DND-41 (cell line): ENCODE results near the gene ADAMTSL3.

Experiments used
- EZH2 ChIP-seq: IDR thresholded peaks from 3 replicates; pipeline ENCODE4 v1.6.1; 2012; ENCODE audit warnings: borderline replicate concordance, low read depth, mild to moderate bottlenecking, moderate library complexity, low read length, inconsistent platforms; ENCODE audit not compliant: severe bottlenecking
- TF ChIP-seq, protein P1 (sequence below): IDR thresholded peaks from 2 replicates; pipeline ENCODE4 v1.5.1; 2012; ENCODE audit warnings: borderline replicate concordance, low read length, moderate library complexity, mild to moderate bottlenecking; ENCODE audit not compliant: poor library complexity, severe bottlenecking; ENCODE audit errors: extremely low read depth

GRCh38 chr15:83764201-83764838 is 110.4 kb downstream of the ADAMTSL3 start:
- TF ChIP-seq, protein P1, sequence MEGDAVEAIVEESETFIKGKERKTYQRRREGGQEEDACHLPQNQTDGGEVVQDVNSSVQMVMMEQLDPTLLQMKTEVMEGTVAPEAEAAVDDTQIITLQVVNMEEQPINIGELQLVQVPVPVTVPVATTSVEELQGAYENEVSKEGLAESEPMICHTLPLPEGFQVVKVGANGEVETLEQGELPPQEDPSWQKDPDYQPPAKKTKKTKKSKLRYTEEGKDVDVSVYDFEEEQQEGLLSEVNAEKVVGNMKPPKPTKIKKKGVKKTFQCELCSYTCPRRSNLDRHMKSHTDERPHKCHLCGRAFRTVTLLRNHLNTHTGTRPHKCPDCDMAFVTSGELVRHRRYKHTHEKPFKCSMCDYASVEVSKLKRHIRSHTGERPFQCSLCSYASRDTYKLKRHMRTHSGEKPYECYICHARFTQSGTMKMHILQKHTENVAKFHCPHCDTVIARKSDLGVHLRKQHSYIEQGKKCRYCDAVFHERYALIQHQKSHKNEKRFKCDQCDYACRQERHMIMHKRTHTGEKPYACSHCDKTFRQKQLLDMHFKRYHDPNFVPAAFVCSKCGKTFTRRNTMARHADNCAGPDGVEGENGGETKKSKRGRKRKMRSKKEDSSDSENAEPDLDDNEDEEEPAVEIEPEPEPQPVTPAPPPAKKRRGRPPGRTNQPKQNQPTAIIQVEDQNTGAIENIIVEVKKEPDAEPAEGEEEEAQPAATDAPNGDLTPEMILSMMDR, result no peak
- no peak for TF ChIP-seq EZH2
